ENCODE data around the gene KDELR1. TPM values are rescaled to one million over a fixed set of nuclear protein-coding genes. Genes with fewer than 3 reads are reported as not detected.

KDELR1 gene
- total and polyA plus RNA-seq, 2 of the 13 experiments (the other 11 are each of a cell fraction or from before 2014, with no cell fraction given): 134 to 185 TPM

GRCh38 chr19:48363810-48364597, 27.3 kb downstream of the KDELR1 start, which contains the start of the genes SYNGR4 and TMEM143 (continued):
- TF ChIP-seq REPIN1 (CRISPR knock-in tag; IDR thresholded peaks at IDR 0.05; ENCODE audit: borderline replicate concordance, low read depth) (no peak; the same call in 1 of the 2 replicates), CBX1 (IDR thresholded peaks at IDR 0.05; ENCODE audit: low read depth) (peak; percentile 40), U2AF2 (IDR thresholded peaks at IDR 0.05; ENCODE audit: low read depth, low read length) (no peak), ETV6 (CRISPR knock-in tag; conservative IDR thresholded peaks at IDR 0.05) (no peak), KLF13 (CRISPR knock-in tag; IDR thresholded peaks at IDR 0.05) (no peak), DRAP1 (CRISPR knock-in tag; IDR thresholded peaks at IDR 0.05) (peak; percentile 53; the same call in 1 of the 2 replicates), RARA (CRISPR knock-in tag; IDR thresholded peaks at IDR 0.05) (no peak), SP4 (CRISPR knock-in tag; IDR thresholded peaks at IDR 0.05) (peak; percentile 91), SP2 (CRISPR knock-in tag; IDR thresholded peaks at IDR 0.05) (peak; percentile 83), XBP1 (CRISPR knock-in tag; IDR thresholded peaks at IDR 0.05) (no peak), YEATS4 (CRISPR knock-in tag; IDR thresholded peaks at IDR 0.05; ENCODE audit: borderline replicate concordance) (peak; percentile 65; the same call in 1 of the 2 replicates), ZNF121 (CRISPR knock-in tag; IDR thresholded peaks at IDR 0.05) (no peak), ZBED4 (CRISPR knock-in tag; IDR thresholded peaks at IDR 0.05; ENCODE audit: borderline replicate concordance) (no peak), ZNF639 (CRISPR knock-in tag; conservative IDR thresholded peaks at IDR 0.05) (0 out of 2 replicates have a peak, but pooled peaks have one; percentile 29), NR2F6 (IDR thresholded peaks at IDR 0.05) (peak; percentile 13; the same call in 1 of the 2 replicates), NR2F6 (CRISPR knock-in tag; IDR thresholded peaks at IDR 0.05) (no peak; the same call in 1 of the 2 replicates), NR1H2 (CRISPR knock-in tag; IDR thresholded peaks at IDR 0.05; ENCODE audit: borderline replicate concordance, low read depth) (no peak), PRDM10 (CRISPR knock-in tag; IDR thresholded peaks at IDR 0.05; ENCODE audit: low read depth) (no peak)

All from HepG2 (cell line).